Testis (tissue), 3 donors: ENCODE measurements around the gene C11orf91. TPM values are rescaled to one million over a fixed set of nuclear protein-coding genes. Genes with fewer than 3 reads are reported as not detected.

Experiments used
- DNase-seq: peaks from one replicate; pipeline ENCODE4 v3.0.0-alpha.2; 2019
- H3K27ac ChIP-seq, 2 donors: fragments of 200-600 bp; sonication (generic); one replicate each; pipeline ENCODE4 v1.5.1; 2019
- H3K27me3 ChIP-seq: fragments of 200-600 bp; sonication (generic); one replicate; pipeline ENCODE4 v1.5.1; 2019
- H3K36me3 ChIP-seq: fragments of 200-600 bp; sonication (generic); one replicate; pipeline ENCODE4 v1.5.1; 2017; ENCODE audit warnings: low read depth; ENCODE audit errors: missing control alignments
- H3K4me1 ChIP-seq: fragments of 200-600 bp; sonication (generic); one replicate; pipeline ENCODE4 v1.5.1; 2019
- H3K4me3 ChIP-seq, 2 donors: fragments of 200-600 bp; sonication (generic); one replicate each; pipeline ENCODE4 v1.5.1; 2017 to 2019
- H3K9me3 ChIP-seq: fragments of 200-600 bp; sonication (generic); one replicate; pipeline ENCODE4 v1.5.1; 2017
- CTCF ChIP-seq, 3 experiments: fragments of 450-650 bp in 2 of 3; fragments of 200-600 bp in 1 of 3; sonication (generic) in 1 of 3; IDR thresholded peaks; one replicate each; pipeline ENCODE4 v1.5.1; 2016 to 2019; ENCODE audit warnings: antibody characterized with exemption in 3 of 3, mild to moderate bottlenecking in 2 of 3, moderate library complexity in 1 of 3
- POLR2A ChIP-seq: fragments of 450-650 bp; IDR thresholded peaks from one replicate; pipeline ENCODE4 v1.6.1; 2017; ENCODE audit warnings: antibody characterized with exemption, mild to moderate bottlenecking, moderate library complexity
- WGBS, 2 donors: methylation state at CpG; one replicate each; pipeline ENCODE4 v1.1.5; 2018; 5-methylcytosine and 5-hydroxymethylcytosine counted together
- intact Hi-C: fragments of 100-400 bp; cut with DNase I; formaldehyde crosslinking; loops from one replicate; pipeline ENCODE4 v1.15.1; 2023; ENCODE audit warnings: low total_unique reads
- polyA plus RNA-seq: library from polyadenylated mRNA; stranded (reverse); fragments of 350-450 nt; fragmentation: Illumina TruSeq; extraction: RNeasy Lipid Tissue Mini Kit (QIAGEN cat#74804); gene quantifications from one replicate; pipeline ENCODE4 v1.2.3, GENCODE V29; 2014; ENCODE audit warnings: low read depth, low replicate concordance; ENCODE audit not compliant: insufficient read depth
- total RNA-seq, 2 donors: library from RNA; depleted of rRNA; stranded (reverse); fragments of >200 nt; gene quantifications; one replicate each; pipeline ENCODE4 v1.2.3, GENCODE V29; 2016

The C11orf91 gene
- total and polyA plus RNA-seq, 3 donors from 2014 or later = 0.81 to 12.8 TPM; not detected in 1

GRCh38 chr11:33701302-33702230, 940 bp upstream of the C11orf91 start:
- DNase-seq = peak; percentile 43
- H3K27ac ChIP-seq = peak overlapping the region; percentile 59 to 62
- no peaks in the 10 kb centered on the region for H3K27me3 ChIP-seq
- 18 to 21% methylated on average over 7 of the region's 7 CpGs for WGBS, 2 donors
- intact Hi-C loops = no loop called here
- H3K9me3 ChIP-seq = no peaks in the 10 kb centered on the region
- H3K36me3 ChIP-seq = no peaks in the 10 kb centered on the region
- peaks cover 17% of the 10 kb centered on the region for H3K4me1 ChIP-seq
- H3K4me3 ChIP-seq = peak overlapping the region; percentile 63 to 67
- TF ChIP-seq CTCF (IDR thresholded peaks at IDR 0.05) = no peak
- TF ChIP-seq POLR2A = no peak

GRCh38 chr11:33700063-33700501, 544 bp downstream of the C11orf91 start:
- 10 to 15% methylated on average over 4 to 25 of the region's 25 CpGs for WGBS, 2 donors
- TF ChIP-seq CTCF (IDR thresholded peaks at IDR 0.05) (no peak), POLR2A (no peak)
- Histone ChIP-seq H3K27ac (peak overlapping the region in 1 of 2 donors; percentile 46), H3K4me3 (peak overlapping the region; percentile 63 to 67), H3K4me1 (peaks cover 17% of the 10 kb centered on the region), H3K27me3 (no peaks in the 10 kb centered on the region), H3K9me3 (no peaks in the 10 kb centered on the region), H3K36me3 (no peaks in the 10 kb centered on the region)
- intact Hi-C loops = no loop called here
- no peak for DNase-seq

- WGBS, 2 donors = 23 to 34% methylated on average over 8 to 12 of the region's 12 CpGs
- Histone ChIP-seq H3K36me3 (no peaks in the 10 kb centered on the region), H3K4me3 (peak overlapping the region in 1 of 2 donors; percentile 67), H3K9me3 (no peaks in the 10 kb centered on the region), H3K27ac (no peak overlapping the region), H3K27me3 (no peaks in the 10 kb centered on the region), H3K4me1 (peaks cover 17% of the 10 kb centered on the region)
- DNase-seq = no peak
- TF ChIP-seq POLR2A (no peak), CTCF (IDR thresholded peaks at IDR 0.05) (no peak)
- intact Hi-C loops = no loop called here
Measured at GRCh38 chr11:33699515-33700062, 1.0 kb downstream of the C11orf91 start.

GRCh38 chr11:33698921-33699320, 1.7 kb downstream of the C11orf91 start:
- Histone ChIP-seq H3K27ac (no peak overlapping the region), H3K36me3 (no peaks in the 10 kb centered on the region), H3K9me3 (no peaks in the 10 kb centered on the region), H3K4me3 (no peak overlapping the region), H3K4me1 (peaks cover 17% of the 10 kb centered on the region), H3K27me3 (no peaks in the 10 kb centered on the region)
- no peak for DNase-seq
- intact Hi-C loops = no loop called here
- TF ChIP-seq CTCF (IDR thresholded peaks at IDR 0.05) (no peak), POLR2A (no peak)
- WGBS, 2 donors = 75 to 81% methylated on average over 5 of the region's 5 CpGs
